ENCODE measurements around the gene ADK. TPM values are rescaled to one million over a fixed set of nuclear protein-coding genes. Genes with fewer than 3 reads are reported as not detected.

ADK gene
- total RNA-seq, 2 donors from 2014 or later = 21.2 to 21.5 TPM

- intact Hi-C loops (cut with DNase I) = loop anchor here in 1 of 2 donors (10.0 kb wide), 1 partner anchor 340 kb away; a partner anchor contains a TSS
- DNase-seq (ENCODE audit: low spot score) = no peak
Measured at GRCh38 chr10:74755273-74755672, 604.3 kb downstream of the ADK start.

Other genes starting within 250 kb of the ADK start
- 10 to 100 TPM; 34.2 to 36.7 TPM for gene PLAU, start 240.1 kb upstream of the ADK start, total RNA-seq
- 100 to 1,000 TPM; 419 to 480 TPM for gene VCL, start 153.1 kb upstream of the ADK start, total RNA-seq
- gene AP3M1, start 393 bp upstream of the ADK start, total RNA-seq = 10 to 100 TPM; 25.7 to 28.3 TPM

Measured in posterior vena cava (tissue), 2 donors.